Measurements from ENCODE around the gene EFCAB6.

The EFCAB6 gene

DNA sequence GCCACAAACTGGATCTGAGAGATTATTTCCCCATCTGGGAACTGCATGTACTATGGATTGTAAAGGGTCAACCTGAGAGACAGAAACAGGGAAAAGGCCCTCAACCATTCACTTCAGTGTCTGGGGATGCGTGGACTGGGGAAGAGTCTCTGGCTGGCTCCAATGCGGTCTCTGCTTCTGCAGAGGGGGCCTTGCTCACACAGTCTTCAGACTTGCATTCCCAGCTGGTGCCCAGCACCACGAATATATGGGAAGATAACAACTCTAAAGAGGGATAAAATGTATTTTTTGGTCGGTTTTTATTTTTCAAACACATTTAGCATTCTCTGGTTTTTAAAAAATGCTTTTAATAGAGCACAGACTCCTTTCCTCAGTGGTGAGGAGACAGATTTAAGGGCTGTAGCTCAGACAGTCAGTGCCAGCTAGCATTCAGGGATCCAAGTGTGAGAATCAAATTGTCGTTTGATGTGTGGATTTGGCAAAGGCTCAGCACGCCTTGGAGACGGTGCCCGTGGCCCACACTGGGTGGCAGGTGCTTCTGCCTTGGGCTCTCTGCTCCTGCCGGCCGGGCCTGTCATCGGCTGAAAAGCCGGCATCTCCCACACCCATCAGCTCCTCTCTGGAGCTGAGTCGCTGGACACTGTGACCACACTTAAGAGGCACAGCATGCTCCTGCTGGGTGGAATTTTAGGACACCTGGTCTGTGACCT is 8.0 kb upstream of the EFCAB6 start:
- no peak for FAIRE-seq
- DNase-seq (ENCODE audit: insufficient read length, low spot score), result no peak
- TF ChIP-seq POU2F2 (IDR thresholded peaks at IDR 0.05; ENCODE audit: low read depth, low read length), result no peak
- no peak for TF ChIP-seq PAX5 (IDR thresholded peaks at IDR 0.05; ENCODE audit: insufficient read depth, low read length, severe bottlenecking)
- no peak for TF ChIP-seq POLR2AphosphoS5 (IDR thresholded peaks at IDR 0.05; ENCODE audit: low read depth, low read length)
- no peak for TF ChIP-seq SPI1 (IDR thresholded peaks at IDR 0.05; ENCODE audit: low read depth, low read length)
- no peak for TF ChIP-seq POLR2A (IDR thresholded peaks at IDR 0.05; ENCODE audit: low read depth, low read length)
- TF ChIP-seq TAF1 (IDR thresholded peaks at IDR 0.05; ENCODE audit: low read depth, low read length), result no peak

DNA sequence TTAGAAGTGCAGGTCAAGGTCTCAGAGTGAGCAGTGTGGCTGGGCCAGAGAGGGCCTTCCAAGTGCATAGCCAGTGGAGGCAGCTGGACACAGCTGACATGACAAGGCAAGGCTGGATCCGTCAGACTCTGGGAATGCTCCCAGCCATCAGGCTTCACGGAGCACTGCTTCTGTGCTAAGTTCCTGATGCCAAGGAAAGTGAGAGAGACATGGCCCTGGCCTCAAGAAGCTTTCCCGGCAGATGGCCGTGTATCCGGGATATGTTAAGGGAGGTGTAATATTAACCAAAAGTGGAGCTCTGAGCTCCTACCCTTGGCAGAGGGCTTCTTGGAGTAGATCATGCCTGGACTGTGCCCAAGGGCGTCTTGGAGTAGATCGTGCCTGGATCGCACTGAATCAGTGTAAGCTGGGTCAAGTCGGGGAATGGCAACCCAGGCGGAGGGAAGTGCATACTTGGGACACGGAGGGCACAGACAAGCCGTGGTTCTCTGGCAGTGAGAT is 7.4 kb upstream of the EFCAB6 start:
- FAIRE-seq (no peak), DNase-seq (ENCODE audit: insufficient read length, low spot score) (no peak)
- TF ChIP-seq POU2F2 (IDR thresholded peaks at IDR 0.05; ENCODE audit: low read depth, low read length), result no peak

GRCh38 chr22:43818981-43819380 is 6.9 kb upstream of the EFCAB6 start:
- no peak for FAIRE-seq

GRCh38 chr22:43817402-43817801 is 5.3 kb upstream of the EFCAB6 start:
- TF ChIP-seq PAX5 (IDR thresholded peaks at IDR 0.05; ENCODE audit: insufficient read depth, low read length, severe bottlenecking), result no peak
- FAIRE-seq, result no peak
- no peak for DNase-seq (ENCODE audit: insufficient read length, low spot score)

More at GRCh38 chr22:43818981-43819380, 6.9 kb upstream of the EFCAB6 start:
- DNase-seq (ENCODE audit: insufficient read length, low spot score), result no peak
- TF ChIP-seq POLR2AphosphoS5 (IDR thresholded peaks at IDR 0.05; ENCODE audit: low read depth, low read length), result no peak
- TF ChIP-seq PAX5 (IDR thresholded peaks at IDR 0.05; ENCODE audit: insufficient read depth, low read length, severe bottlenecking), result no peak
- TF ChIP-seq SPI1 (IDR thresholded peaks at IDR 0.05; ENCODE audit: low read depth, low read length), result no peak
- TF ChIP-seq POLR2A (IDR thresholded peaks at IDR 0.05; ENCODE audit: low read depth, low read length), result no peak
- TF ChIP-seq POU2F2 (IDR thresholded peaks at IDR 0.05; ENCODE audit: low read depth, low read length), result no peak
- no peak for TF ChIP-seq TAF1 (IDR thresholded peaks at IDR 0.05; ENCODE audit: low read depth, low read length)

DNA sequence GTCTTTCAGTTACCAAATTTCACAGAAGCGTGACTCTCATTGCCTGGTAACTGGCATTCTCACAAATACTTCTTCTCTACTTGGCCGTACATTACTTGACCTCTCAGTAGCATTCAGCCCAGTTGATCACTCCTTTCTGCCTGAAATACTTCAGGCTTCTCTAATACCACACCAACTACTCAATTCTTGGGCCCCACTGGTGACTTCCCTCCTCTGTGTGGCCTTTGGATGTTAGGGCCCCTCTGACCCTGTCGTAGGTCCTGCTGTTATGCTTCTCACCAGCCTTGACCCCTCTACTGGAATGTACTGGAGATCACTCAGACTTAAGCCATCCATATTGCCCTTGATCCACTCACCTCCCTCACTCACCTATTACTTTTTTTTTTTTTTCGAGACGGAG is 2.2 kb upstream of the EFCAB6 start:
- no peak for TF ChIP-seq POU2F2 (IDR thresholded peaks at IDR 0.05; ENCODE audit: low read depth, low read length)
- no peak for DNase-seq (ENCODE audit: insufficient read length, low spot score)
- FAIRE-seq, result no peak

GRCh38 chr22:43812890-43813289 is 785 bp upstream of the EFCAB6 start:
- TF ChIP-seq TAF1 (IDR thresholded peaks at IDR 0.05; ENCODE audit: low read depth, low read length) (no peak), POLR2AphosphoS5 (IDR thresholded peaks at IDR 0.05; ENCODE audit: low read depth, low read length) (0 out of 2 replicates have a peak, but pooled peaks have one; percentile 22)
- DNase-seq (ENCODE audit: insufficient read length, low spot score) (no peak), FAIRE-seq (no peak)

DNA sequence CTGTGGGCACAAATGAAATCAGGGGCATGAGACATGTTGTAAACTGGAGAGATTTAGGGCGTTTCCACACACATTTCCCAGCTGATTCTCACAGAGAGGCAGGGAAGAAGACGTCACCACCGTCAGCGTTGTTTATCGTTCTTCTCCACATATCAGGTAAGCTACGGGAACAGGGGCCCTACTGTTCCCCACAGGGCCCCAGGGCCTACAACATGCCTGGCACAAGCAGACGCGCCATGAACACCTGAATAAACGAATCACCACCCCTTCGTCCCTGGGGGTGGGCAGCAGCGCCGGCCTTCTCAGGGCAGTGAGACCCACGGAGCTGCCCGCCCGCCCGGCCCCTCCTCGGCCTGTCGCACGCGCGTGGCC is 342 bp downstream of the EFCAB6 start:
- no peak for FAIRE-seq
- TF ChIP-seq POLR2AphosphoS5 (IDR thresholded peaks at IDR 0.05; ENCODE audit: low read depth, low read length) (no peak), SPI1 (IDR thresholded peaks at IDR 0.05; ENCODE audit: low read depth, low read length) (no peak), POU2F2 (IDR thresholded peaks at IDR 0.05; ENCODE audit: low read depth, low read length) (no peak), POLR2A (IDR thresholded peaks at IDR 0.05; ENCODE audit: low read depth, low read length) (no peak), PAX5 (IDR thresholded peaks at IDR 0.05; ENCODE audit: insufficient read depth, low read length, severe bottlenecking) (no peak), TAF1 (IDR thresholded peaks at IDR 0.05; ENCODE audit: low read depth, low read length) (no peak)
- no peak for DNase-seq (ENCODE audit: insufficient read length, low spot score)

- DNase-seq (ENCODE audit: insufficient read length, low spot score), result no peak
- no peak for FAIRE-seq
- TF ChIP-seq SPI1 (IDR thresholded peaks at IDR 0.05; ENCODE audit: low read depth, low read length), result peak; percentile 45
- TF ChIP-seq POLR2A (IDR thresholded peaks at IDR 0.05; ENCODE audit: low read depth, low read length), result no peak
- no peak for TF ChIP-seq PAX5 (IDR thresholded peaks at IDR 0.05; ENCODE audit: insufficient read depth, low read length, severe bottlenecking)
These were observed 9.1 kb downstream of the EFCAB6 start for GRCh38 chr22:43802897-43803495.

- DNase-seq (ENCODE audit: insufficient read length, low spot score), result no peak
- FAIRE-seq, result no peak
- TF ChIP-seq POLR2AphosphoS5 (IDR thresholded peaks at IDR 0.05; ENCODE audit: low read depth, low read length) (no peak), POU2F2 (IDR thresholded peaks at IDR 0.05; ENCODE audit: low read depth, low read length) (no peak), PAX5 (IDR thresholded peaks at IDR 0.05; ENCODE audit: insufficient read depth, low read length, severe bottlenecking) (no peak), SPI1 (IDR thresholded peaks at IDR 0.05; ENCODE audit: low read depth, low read length) (no peak), TAF1 (IDR thresholded peaks at IDR 0.05; ENCODE audit: low read depth, low read length) (no peak), POLR2A (IDR thresholded peaks at IDR 0.05; ENCODE audit: low read depth, low read length) (no peak)
These were observed 11.1 kb downstream of the EFCAB6 start for GRCh38 chr22:43800970-43801369.

GRCh38 chr22:43798492-43798891 is 13.6 kb downstream of the EFCAB6 start:
- TF ChIP-seq SPI1 (IDR thresholded peaks at IDR 0.05; ENCODE audit: low read depth, low read length) (peak; percentile 99), POU2F2 (IDR thresholded peaks at IDR 0.05; ENCODE audit: low read depth, low read length) (no peak), PAX5 (IDR thresholded peaks at IDR 0.05; ENCODE audit: insufficient read depth, low read length, severe bottlenecking) (peak; percentile 35)
- peak; percentile 96 for FAIRE-seq
- DNase-seq (ENCODE audit: insufficient read length, low spot score), result no peak

DNA sequence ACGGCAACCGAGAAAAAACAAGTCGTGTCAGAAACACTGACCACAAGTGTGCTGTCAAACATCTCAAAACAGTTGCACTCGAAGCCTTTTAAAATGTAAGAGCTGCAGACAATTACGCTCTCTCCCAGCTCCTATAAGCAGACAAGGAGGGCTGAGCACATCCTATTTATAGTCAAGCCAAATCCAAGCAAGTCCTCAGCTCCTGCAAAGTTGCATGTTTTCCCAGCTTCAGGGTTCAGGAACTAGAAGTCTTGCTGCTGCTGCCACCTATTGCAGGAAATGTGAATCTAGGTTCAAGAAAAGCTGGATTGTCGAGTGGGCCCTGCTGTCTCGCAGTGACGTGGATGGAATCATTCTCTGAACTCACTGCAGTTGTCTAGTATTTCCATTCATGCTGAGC is 15.5 kb downstream of the EFCAB6 start:
- no peak for DNase-seq (ENCODE audit: insufficient read length, low spot score)
- no peak for TF ChIP-seq POLR2A (IDR thresholded peaks at IDR 0.05; ENCODE audit: low read depth, low read length)
- FAIRE-seq, result no peak

All from GM12891 (cell line).